ENCODE data around the gene GOLGA2. TPM values are rescaled to one million over a fixed set of nuclear protein-coding genes. Genes with fewer than 3 reads are reported as not detected.
A peak's percentile ranks its signal among the peaks of the same experiment; 100 is the strongest.
"Not testable (repeated sequence)": the region's sequence is repeated elsewhere in the genome, so short reads cannot be mapped to it uniquely, and the experiment has no call there.

The GOLGA2 gene
- total RNA-seq, 2 experiments from 2014 or later = 23.4 to 24.3 TPM

- DNase-seq, H3K4me3 Mint-ChIP-seq, H3K9me3 Mint-ChIP-seq, H3K27me3 Mint-ChIP-seq, H3K27ac Mint-ChIP-seq, H3K36me3 Mint-ChIP-seq: not testable (repeated sequence)
- peaks cover 16% of the 10 kb centered on the region for H3K4me1 Mint-ChIP-seq
Measured at GRCh38 chr9:128279088-128280073, 3.6 kb upstream of the GOLGA2 start.

DNA sequence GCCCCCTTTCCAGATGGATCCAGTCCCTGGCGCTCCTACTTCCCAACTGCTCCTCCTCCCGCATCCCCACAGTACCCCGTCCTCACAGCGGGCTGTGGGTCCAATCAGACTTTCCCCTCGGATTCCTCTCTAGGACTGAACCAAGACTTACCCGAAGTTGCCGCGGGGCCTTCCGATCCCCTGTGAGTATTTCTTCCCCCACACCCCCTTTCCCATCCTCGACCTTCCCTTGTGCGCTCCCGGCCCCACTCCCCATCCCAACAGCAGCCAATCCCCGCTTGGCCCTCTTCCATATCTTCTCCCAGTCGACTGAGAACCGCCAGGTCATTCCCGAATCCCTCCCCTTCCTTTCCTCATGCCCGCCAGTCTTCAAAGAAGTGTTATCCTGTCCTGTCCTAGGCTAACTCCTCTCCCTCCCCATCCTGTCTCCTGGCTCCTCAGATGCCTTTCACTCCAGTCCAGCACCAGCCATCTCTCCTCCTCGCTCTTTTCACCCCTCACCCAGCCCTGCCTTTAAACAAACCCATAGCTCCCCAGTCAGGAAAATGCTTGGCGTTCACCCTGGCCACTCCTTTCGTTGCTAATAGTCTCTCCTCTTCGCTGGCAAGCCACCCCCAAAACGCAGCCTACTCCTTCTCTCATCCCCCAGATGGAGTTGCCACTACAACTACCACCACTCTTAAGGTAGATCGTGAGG, 915 bp upstream of the GOLGA2 start:
- no peak for DNase-seq
- Mint-ChIP-seq H3K9me3 (no peaks in the 10 kb centered on the region), H3K4me1 (peaks cover 30% of the 10 kb centered on the region), H3K27ac (peak overlapping the region; percentile 89), H3K36me3 (peaks cover 7% of the 10 kb centered on the region), H3K27me3 (no peaks in the 10 kb centered on the region), H3K4me3 (peak overlapping the region; percentile 95)

GRCh38 chr9:128276008-128276573, 284 bp upstream of the GOLGA2 start, which contains the start of gene SWI5:
Gene SWI5 (plus strand): TSS chr9:128276276.
- peaks cover 7% of the 10 kb centered on the region for H3K36me3 Mint-ChIP-seq
- H3K4me3 Mint-ChIP-seq = peak within 1 kb of the TSS; percentile 95
- H3K27me3 Mint-ChIP-seq = no peaks in the 10 kb centered on the region
- H3K27ac Mint-ChIP-seq = peak within 1 kb of the TSS; percentile 89
- H3K9me3 Mint-ChIP-seq = no peaks in the 10 kb centered on the region
- peak; percentile 99 for DNase-seq
- H3K4me1 Mint-ChIP-seq = peaks cover 30% of the 10 kb centered on the region

GRCh38 chr9:128274245-128274644, 1.6 kb downstream of the GOLGA2 start:
- H3K27me3 Mint-ChIP-seq = no peaks in the 10 kb centered on the region
- H3K9me3 Mint-ChIP-seq = no peaks in the 10 kb centered on the region
- peaks cover 7% of the 10 kb centered on the region for H3K36me3 Mint-ChIP-seq
- DNase-seq = no peak
- peaks cover 30% of the 10 kb centered on the region for H3K4me1 Mint-ChIP-seq
- no peak overlapping the region for H3K27ac Mint-ChIP-seq
- peak overlapping the region; percentile 95 for H3K4me3 Mint-ChIP-seq

DNA sequence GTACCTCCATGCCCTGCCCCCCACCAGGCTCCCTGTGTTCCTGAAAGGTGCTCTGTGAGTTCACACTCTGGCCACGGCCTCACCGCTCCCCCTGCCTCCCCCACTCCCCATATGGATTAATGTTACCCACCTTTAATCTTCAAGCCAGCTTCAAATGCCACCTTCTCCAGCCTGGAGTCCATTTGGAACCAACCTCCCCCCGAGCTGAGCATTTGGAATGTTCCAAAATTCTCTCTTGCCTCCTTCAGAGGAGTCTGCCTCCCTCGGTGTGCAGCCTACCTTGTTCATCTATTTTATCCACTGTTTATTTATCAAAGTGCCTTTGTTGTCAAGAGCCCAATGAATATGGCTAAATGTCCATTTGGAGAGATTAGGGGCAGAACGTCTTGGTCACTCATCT, 4.3 kb downstream of the GOLGA2 start:
- no peak overlapping the region for H3K27ac Mint-ChIP-seq
- H3K9me3 Mint-ChIP-seq = no peaks in the 10 kb centered on the region
- no peak overlapping the region for H3K4me3 Mint-ChIP-seq
- no peaks in the 10 kb centered on the region for H3K27me3 Mint-ChIP-seq
- DNase-seq = no peak
- peaks cover 22% of the 10 kb centered on the region for H3K4me1 Mint-ChIP-seq
- H3K36me3 Mint-ChIP-seq = peaks cover 7% of the 10 kb centered on the region

GRCh38 chr9:128271112-128271511, 4.7 kb downstream of the GOLGA2 start:
- Mint-ChIP-seq H3K27me3 (no peaks in the 10 kb centered on the region), H3K9me3 (no peaks in the 10 kb centered on the region), H3K36me3 (peaks cover 5% of the 10 kb centered on the region), H3K27ac (no peak overlapping the region), H3K4me3 (no peak overlapping the region), H3K4me1 (peaks cover 20% of the 10 kb centered on the region)
- DNase-seq = no peak

GRCh38 chr9:128266868-128267590, 8.8 kb downstream of the GOLGA2 start:
- no peak for DNase-seq
- Mint-ChIP-seq H3K9me3 (no peaks in the 10 kb centered on the region), H3K4me1 (no peaks in the 10 kb centered on the region), H3K4me3 (no peak overlapping the region), H3K27me3 (no peaks in the 10 kb centered on the region), H3K36me3 (peaks cover 2% of the 10 kb centered on the region), H3K27ac (no peak overlapping the region)

- DNase-seq = no peak
Measured at GRCh38 chr9:128265348-128265847, 10.4 kb downstream of the GOLGA2 start.

DNA sequence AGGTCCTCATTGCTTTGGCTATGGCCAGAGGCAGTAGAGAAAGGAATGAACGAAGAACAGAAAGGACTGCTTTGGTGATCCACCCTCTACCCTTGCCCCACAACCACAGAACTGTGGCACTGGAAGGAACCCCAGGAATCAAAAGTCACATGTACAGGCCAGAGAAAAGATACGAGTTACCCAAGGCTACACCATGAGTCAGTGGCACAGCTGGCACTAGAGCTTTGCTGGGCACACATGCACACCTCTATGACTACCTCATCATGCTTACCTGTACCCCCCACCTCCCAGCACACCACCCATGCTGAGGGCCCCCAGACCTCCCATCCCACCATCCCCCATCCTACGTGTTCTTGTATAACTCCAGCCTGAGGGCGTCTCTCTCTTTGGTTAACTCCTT, 13.1 kb downstream of the GOLGA2 start:
- Mint-ChIP-seq H3K36me3 (peaks cover 12% of the 10 kb centered on the region), H3K4me1 (no peaks in the 10 kb centered on the region), H3K4me3 (no peak overlapping the region), H3K27ac (no peak overlapping the region), H3K27me3 (no peaks in the 10 kb centered on the region), H3K9me3 (no peaks in the 10 kb centered on the region)
- no peak for DNase-seq

More at GRCh38 chr9:128265348-128265847, 10.4 kb downstream of the GOLGA2 start:
- H3K36me3 Mint-ChIP-seq = peaks cover 8% of the 10 kb centered on the region
- H3K4me3 Mint-ChIP-seq = no peak overlapping the region
- no peak overlapping the region for H3K27ac Mint-ChIP-seq
- no peaks in the 10 kb centered on the region for H3K27me3 Mint-ChIP-seq
- H3K9me3 Mint-ChIP-seq = no peaks in the 10 kb centered on the region
- no peaks in the 10 kb centered on the region for H3K4me1 Mint-ChIP-seq

- H3K36me3 Mint-ChIP-seq = peaks cover 16% of the 10 kb centered on the region
- H3K27ac Mint-ChIP-seq = no peak overlapping the region
- no peak overlapping the region for H3K4me3 Mint-ChIP-seq
- H3K27me3 Mint-ChIP-seq = no peaks in the 10 kb centered on the region
- H3K4me1 Mint-ChIP-seq = no peaks in the 10 kb centered on the region
- DNase-seq = no peak
- H3K9me3 Mint-ChIP-seq = no peaks in the 10 kb centered on the region
Measured at GRCh38 chr9:128260340-128260739, 15.5 kb downstream of the GOLGA2 start.

DNA sequence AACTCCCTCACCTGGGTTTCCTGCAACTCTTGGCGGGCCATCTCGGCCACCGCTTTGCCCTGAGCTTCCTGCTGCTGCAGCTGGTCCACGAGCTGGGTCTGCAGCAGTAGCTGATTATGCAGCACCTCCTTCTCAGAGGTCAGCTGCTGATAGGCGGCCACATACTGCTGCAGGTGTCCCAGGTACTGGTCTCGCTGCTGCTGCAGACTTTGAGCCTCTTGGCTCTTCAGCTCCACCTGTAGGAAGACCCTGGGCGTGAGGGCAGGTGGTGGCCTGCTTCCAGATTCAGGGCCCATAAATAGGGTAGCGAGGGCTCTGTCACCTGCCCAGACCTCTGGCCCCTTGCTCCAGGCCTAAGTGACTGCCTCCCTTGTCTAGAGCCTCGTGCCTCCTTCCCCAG, 16.7 kb downstream of the GOLGA2 start:
- H3K4me3 Mint-ChIP-seq = no peak overlapping the region
- no peaks in the 10 kb centered on the region for H3K9me3 Mint-ChIP-seq
- DNase-seq = no peak
- no peaks in the 10 kb centered on the region for H3K27me3 Mint-ChIP-seq
- no peak overlapping the region for H3K27ac Mint-ChIP-seq
- H3K36me3 Mint-ChIP-seq = peaks cover 16% of the 10 kb centered on the region
- peaks cover 1% of the 10 kb centered on the region for H3K4me1 Mint-ChIP-seq

- Mint-ChIP-seq H3K27me3 (no peaks in the 10 kb centered on the region), H3K4me1 (peaks cover 1% of the 10 kb centered on the region), H3K9me3 (no peaks in the 10 kb centered on the region), H3K4me3 (no peak overlapping the region), H3K27ac (no peak overlapping the region), H3K36me3 (peaks cover 16% of the 10 kb centered on the region)
- DNase-seq = no peak
Measured at GRCh38 chr9:128258326-128258725, 17.5 kb downstream of the GOLGA2 start.

DNA sequence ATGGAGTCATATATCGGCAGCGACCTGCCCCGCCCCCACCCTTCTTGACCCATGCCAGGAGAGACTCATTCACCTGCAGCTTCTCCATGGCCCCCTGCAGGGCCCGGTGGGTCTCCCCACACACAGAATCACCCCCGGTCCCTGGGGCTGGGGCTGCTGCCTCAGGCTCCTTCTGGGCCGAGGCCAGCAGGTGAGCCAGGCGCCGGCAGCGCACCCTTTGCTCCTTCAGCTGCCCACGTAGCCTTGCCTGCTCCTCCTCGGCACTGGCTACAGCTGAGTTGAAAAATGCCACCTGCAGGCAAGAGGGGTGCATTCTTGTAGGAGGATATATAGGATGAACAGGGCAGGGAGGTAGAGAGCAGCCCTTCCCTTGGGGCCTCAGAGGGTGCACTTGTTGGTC, 17.9 kb downstream of the GOLGA2 start:
- Mint-ChIP-seq H3K27me3 (no peaks in the 10 kb centered on the region), H3K36me3 (peaks cover 16% of the 10 kb centered on the region), H3K27ac (no peak overlapping the region), H3K4me3 (no peak overlapping the region), H3K9me3 (no peaks in the 10 kb centered on the region), H3K4me1 (peaks cover 1% of the 10 kb centered on the region)
- DNase-seq = no peak

- Mint-ChIP-seq H3K27ac (no peak overlapping the region), H3K4me1 (peaks cover 1% of the 10 kb centered on the region), H3K9me3 (no peaks in the 10 kb centered on the region), H3K36me3 (peaks cover 16% of the 10 kb centered on the region), H3K4me3 (no peak overlapping the region), H3K27me3 (no peaks in the 10 kb centered on the region)
- no peak for DNase-seq
Measured at GRCh38 chr9:128257086-128257825, 18.6 kb downstream of the GOLGA2 start.

All from activated naive CD8-positive, alpha-beta T cell treated with anti-CD3 and anti-CD28 coated beads for 36 hours (primary cell).